ENCODE results near the gene MFSD11.
"Not testable (repeated sequence)": the region's sequence is repeated elsewhere in the genome, so short reads cannot be mapped to it uniquely, and the experiment has no call there.

Gene MFSD11

DNA sequence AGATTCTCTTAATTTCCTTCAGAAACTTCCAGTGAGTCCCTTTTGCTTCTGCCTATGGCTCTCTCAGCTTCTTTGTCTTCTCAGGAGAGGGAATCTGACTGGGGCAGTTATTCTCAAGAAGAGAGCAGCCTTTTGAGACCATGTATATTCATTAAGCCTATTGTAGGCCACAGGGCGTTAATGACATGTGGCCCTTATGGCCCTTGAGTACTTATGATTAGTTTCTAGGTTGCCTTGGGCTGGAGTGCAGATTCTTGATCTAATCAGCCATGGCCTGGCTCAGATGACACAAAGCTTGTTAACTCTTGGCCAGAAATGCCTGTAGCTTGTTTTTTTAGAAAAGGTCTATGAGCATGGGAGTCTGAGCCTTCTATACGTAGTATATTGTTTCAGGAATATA, 17.4 kb downstream of the MFSD11 start:
- H3K9ac ChIP-seq (ENCODE audit: low read depth, low read length), result no peak overlapping the region
- peaks cover 24% of the 10 kb centered on the region for H3K36me3 ChIP-seq (ENCODE audit: insufficient read depth, low read length)
- no peaks in the 10 kb centered on the region for H3K27me3 ChIP-seq (ENCODE audit: insufficient read depth, low read length)
- H3K27ac ChIP-seq (ENCODE audit: low read depth, low read length), result no peak overlapping the region
- WGBS, result 95% methylated on average over 1 of the region's 2 CpGs
- no peak overlapping the region for H3K4me3 ChIP-seq (ENCODE audit: low read length)
- H3K4me1 ChIP-seq (ENCODE audit: insufficient read depth, low read length), result no peaks in the 10 kb centered on the region
- no peaks in the 10 kb centered on the region for H3K9me3 ChIP-seq (ENCODE audit: insufficient read depth, low read depth, low read length)

- 90% methylated on average over 5 of the region's 5 CpGs for WGBS
These were observed 19.3 kb downstream of the MFSD11 start for GRCh38 chr17:76757256-76757655.

GRCh38 chr17:76758570-76758969, 20.7 kb downstream of the MFSD11 start:
- Histone ChIP-seq H3K4me1 (ENCODE audit: insufficient read depth, low read length) (peaks cover 6% of the 10 kb centered on the region), H3K27ac (ENCODE audit: low read depth, low read length) (no peak overlapping the region), H3K4me3 (ENCODE audit: low read length) (no peak overlapping the region), H3K9me3 (ENCODE audit: insufficient read depth, low read depth, low read length) (no peaks in the 10 kb centered on the region), H3K36me3 (ENCODE audit: insufficient read depth, low read length) (peaks cover 21% of the 10 kb centered on the region), H3K9ac (ENCODE audit: low read depth, low read length) (no peak overlapping the region), H3K27me3 (ENCODE audit: insufficient read depth, low read length) (no peaks in the 10 kb centered on the region)
- 97% methylated on average over 2 of the region's 3 CpGs for WGBS

More at GRCh38 chr17:76757256-76757655, 19.3 kb downstream of the MFSD11 start:
- Histone ChIP-seq H3K9me3 (ENCODE audit: insufficient read depth, low read depth, low read length) (no peaks in the 10 kb centered on the region), H3K27ac (ENCODE audit: low read depth, low read length) (no peak overlapping the region), H3K36me3 (ENCODE audit: insufficient read depth, low read length) (peaks cover 24% of the 10 kb centered on the region), H3K4me1 (ENCODE audit: insufficient read depth, low read length) (no peaks in the 10 kb centered on the region), H3K4me3 (ENCODE audit: low read length) (no peak overlapping the region), H3K9ac (ENCODE audit: low read depth, low read length) (no peak overlapping the region), H3K27me3 (ENCODE audit: insufficient read depth, low read length) (no peaks in the 10 kb centered on the region)

DNA sequence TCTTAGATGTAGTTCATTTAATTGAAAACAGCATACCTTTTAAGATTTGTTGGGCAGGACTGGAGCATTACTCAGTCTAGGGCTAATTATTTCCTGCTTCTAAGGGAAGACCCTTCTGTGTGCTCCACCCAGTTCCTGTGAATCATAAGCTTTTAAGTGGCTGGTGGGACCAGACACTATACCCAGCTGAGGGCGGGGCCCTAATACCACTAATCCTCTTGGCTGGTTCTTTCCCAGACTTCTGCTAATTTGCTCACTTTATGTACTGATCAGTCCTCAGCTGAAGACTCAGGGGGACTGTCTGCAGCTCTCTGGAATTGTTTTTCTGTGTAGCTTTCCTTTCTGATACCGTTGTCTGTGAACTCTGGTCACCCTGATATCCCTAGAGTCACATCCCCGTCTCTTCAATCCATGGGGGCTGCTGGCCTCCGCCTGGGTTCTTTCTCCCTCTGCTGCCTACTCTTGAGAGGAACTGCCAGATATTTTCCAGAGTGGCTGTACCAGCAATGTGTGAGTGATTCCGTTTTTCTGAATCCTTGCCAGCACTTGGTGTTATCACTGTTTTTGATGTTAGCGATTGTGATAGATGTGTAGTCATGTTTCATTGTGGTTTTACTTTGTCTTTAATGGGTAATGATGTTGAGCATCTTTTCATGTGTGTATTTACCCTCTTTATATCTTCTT, 35.1 kb downstream of the MFSD11 start:
- no peak overlapping the region for H3K9ac ChIP-seq (ENCODE audit: low read depth, low read length)
- H3K27me3 ChIP-seq (ENCODE audit: insufficient read depth, low read length), result no peaks in the 10 kb centered on the region
- peak overlapping the region; percentile 29; the same call in 1 of the 2 replicates for H3K4me3 ChIP-seq (ENCODE audit: low read length)
- no peaks in the 10 kb centered on the region for H3K4me1 ChIP-seq (ENCODE audit: insufficient read depth, low read length)
- 88% methylated on average over 6 of the region's 6 CpGs for WGBS
- H3K36me3 ChIP-seq (ENCODE audit: insufficient read depth, low read length), result peaks cover 48% of the 10 kb centered on the region
- no peaks in the 10 kb centered on the region for H3K9me3 ChIP-seq (ENCODE audit: insufficient read depth, low read depth, low read length)
- peak overlapping the region; percentile 11; the same call in 1 of the 2 replicates for H3K27ac ChIP-seq (ENCODE audit: low read depth, low read length)

DNA sequence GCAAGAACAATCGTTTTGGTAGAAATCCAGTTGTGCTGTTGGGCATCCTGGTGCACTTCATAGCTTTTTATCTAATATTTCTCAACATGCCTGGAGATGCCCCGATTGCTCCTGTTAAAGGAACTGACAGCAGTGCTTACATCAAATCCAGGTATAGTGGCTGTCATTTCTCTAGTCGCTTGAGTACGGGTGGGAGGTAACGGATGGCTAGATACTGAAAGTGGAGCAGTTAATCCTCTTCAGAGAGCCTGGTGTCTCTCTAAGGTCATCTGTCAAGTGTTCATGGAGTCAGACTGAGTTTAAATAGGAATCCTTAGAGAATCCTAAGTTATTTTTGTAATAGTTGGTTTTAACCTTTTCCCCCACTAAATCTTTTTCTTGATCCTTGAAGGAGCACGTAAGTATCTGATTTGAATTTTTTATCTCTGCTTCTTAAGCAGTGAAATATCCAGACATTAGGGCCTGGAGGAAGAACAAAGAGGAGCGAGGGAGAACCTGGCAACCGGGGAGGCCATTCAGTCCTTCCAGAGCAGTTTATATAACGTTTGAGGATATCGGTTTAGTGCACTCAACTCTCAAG, 37.2 kb downstream of the MFSD11 start:
- Histone ChIP-seq H3K9me3 (ENCODE audit: insufficient read depth, low read depth, low read length) (no peaks in the 10 kb centered on the region), H3K9ac (ENCODE audit: low read depth, low read length) (no peak overlapping the region), H3K4me1 (ENCODE audit: insufficient read depth, low read length) (no peaks in the 10 kb centered on the region), H3K27me3 (ENCODE audit: insufficient read depth, low read length) (no peaks in the 10 kb centered on the region), H3K36me3 (ENCODE audit: insufficient read depth, low read length) (peaks cover 48% of the 10 kb centered on the region), H3K4me3 (ENCODE audit: low read length) (no peak overlapping the region), H3K27ac (ENCODE audit: low read depth, low read length) (no peak overlapping the region)
- WGBS, result 93% methylated on average over 10 of the region's 10 CpGs

DNA sequence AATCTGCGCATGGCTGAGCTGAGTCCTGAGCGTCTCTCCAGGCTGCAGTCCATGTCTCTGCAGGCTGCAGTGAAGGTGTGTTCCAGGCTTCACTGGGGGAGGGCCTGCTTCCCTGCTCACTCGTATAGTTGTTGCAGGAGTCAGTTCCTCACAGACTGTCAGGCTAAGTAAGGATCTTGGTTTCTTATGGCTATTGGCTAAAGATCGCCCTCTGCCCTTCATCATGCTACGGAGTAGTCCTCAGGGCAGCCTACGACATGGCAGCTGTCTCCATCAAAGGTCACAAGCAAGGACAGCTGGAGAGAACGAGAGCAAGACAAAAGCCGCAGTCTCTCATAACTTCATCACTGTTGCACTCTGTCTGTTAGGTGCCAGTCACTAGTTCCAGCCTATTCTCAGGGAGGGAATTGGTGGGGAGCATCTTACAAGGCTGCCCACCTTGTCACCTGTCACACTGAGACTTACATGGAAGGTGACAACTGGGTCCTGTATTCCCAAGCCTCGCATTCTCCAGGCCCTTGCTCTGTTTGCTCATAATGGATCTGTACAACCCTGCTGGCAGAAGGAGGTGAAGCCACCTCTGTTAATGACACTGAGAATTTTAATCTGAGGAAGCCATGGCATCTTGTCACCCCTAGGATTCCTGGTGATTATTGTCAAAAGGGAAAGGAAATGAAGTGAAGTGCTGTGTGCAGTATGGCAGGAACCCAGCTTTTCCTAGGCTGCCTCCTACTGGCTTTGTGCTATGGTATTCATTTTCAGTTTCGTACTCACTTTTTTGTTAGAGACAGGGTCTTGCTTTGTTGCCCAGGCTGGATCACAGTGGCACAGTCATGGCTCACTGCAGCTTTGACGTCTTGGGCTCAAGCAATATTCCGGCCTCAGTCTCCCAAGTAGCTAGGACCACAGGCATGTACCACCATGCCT, 43.4 kb downstream of the MFSD11 start:
- no peak overlapping the region for H3K4me3 ChIP-seq (ENCODE audit: low read length)
- H3K27me3 ChIP-seq (ENCODE audit: insufficient read depth, low read length), result no peaks in the 10 kb centered on the region
- H3K27ac ChIP-seq (ENCODE audit: low read depth, low read length), result no peak overlapping the region
- H3K9ac ChIP-seq (ENCODE audit: low read depth, low read length), result no peak overlapping the region
- H3K36me3 ChIP-seq (ENCODE audit: insufficient read depth, low read length), result peaks cover 24% of the 10 kb centered on the region
- no peaks in the 10 kb centered on the region for H3K9me3 ChIP-seq (ENCODE audit: insufficient read depth, low read depth, low read length)
- H3K4me1 ChIP-seq (ENCODE audit: insufficient read depth, low read length), result no peaks in the 10 kb centered on the region
- 90% methylated on average over 12 of the region's 12 CpGs for WGBS

DNA sequence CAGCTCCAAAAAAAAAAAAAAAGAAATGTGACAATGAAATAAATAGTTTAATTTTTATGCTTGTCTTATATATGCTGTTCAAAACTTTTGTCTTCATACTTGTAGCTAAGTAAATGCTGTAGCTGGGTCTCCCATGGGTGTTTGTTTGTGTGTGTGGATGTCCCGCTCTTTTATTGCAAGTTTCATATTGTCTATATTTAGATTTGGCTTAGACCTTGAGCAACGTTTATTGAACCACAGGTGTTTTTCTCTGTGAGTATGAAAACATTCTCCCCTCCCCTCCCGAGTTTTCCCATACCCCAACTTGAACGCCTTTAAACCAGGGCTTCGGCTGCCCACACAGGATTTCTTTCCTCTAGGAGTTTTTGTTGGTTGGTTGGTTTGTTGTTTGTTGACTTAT, 45.2 kb downstream of the MFSD11 start:
- Histone ChIP-seq H3K4me1 (ENCODE audit: insufficient read depth, low read length) (no peaks in the 10 kb centered on the region), H3K27ac (ENCODE audit: low read depth, low read length) (no peak overlapping the region), H3K27me3 (ENCODE audit: insufficient read depth, low read length) (no peaks in the 10 kb centered on the region), H3K9me3 (ENCODE audit: insufficient read depth, low read depth, low read length) (no peaks in the 10 kb centered on the region), H3K36me3 (ENCODE audit: insufficient read depth, low read length) (peaks cover 13% of the 10 kb centered on the region), H3K9ac (ENCODE audit: low read depth, low read length) (no peak overlapping the region), H3K4me3 (ENCODE audit: low read length) (no peak overlapping the region)
- 96% methylated on average over 3 of the region's 5 CpGs for WGBS

GRCh38 chr17:76784926-76785325, 47.0 kb downstream of the MFSD11 start:
- H3K9me3 ChIP-seq (ENCODE audit: insufficient read depth, low read depth, low read length), result no peaks in the 10 kb centered on the region
- WGBS, result 93% methylated on average over 3 of the region's 3 CpGs
- H3K4me3 ChIP-seq (ENCODE audit: low read length), result no peak overlapping the region
- H3K36me3 ChIP-seq (ENCODE audit: insufficient read depth, low read length), result peaks cover 6% of the 10 kb centered on the region
- no peaks in the 10 kb centered on the region for H3K4me1 ChIP-seq (ENCODE audit: insufficient read depth, low read length)
- H3K9ac ChIP-seq (ENCODE audit: low read depth, low read length), result no peak overlapping the region
- no peaks in the 10 kb centered on the region for H3K27me3 ChIP-seq (ENCODE audit: insufficient read depth, low read length)
- no peak overlapping the region for H3K27ac ChIP-seq (ENCODE audit: low read depth, low read length)

DNA sequence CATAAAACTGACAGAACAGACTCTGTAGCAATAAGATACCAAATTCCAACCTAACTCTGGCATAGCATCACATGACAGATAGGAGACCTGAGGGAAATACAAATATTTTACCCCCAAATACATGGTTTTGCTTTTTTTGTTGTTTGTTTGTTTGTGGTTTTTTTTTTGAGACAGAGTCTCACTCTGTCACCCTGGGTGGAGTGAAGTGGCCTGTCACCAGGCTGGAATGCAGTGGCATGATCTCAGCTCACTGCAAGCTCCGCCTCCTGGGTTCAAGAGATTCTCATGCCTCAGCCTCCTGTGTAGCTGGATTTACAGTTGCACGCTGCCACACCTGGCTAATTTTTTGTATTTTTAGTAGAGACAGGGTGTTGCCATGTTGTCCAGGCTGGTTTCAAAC, 49.9 kb downstream of the MFSD11 start:
- H3K27me3 ChIP-seq (ENCODE audit: insufficient read depth, low read length); H3K36me3 ChIP-seq (ENCODE audit: insufficient read depth, low read length); H3K27ac ChIP-seq (ENCODE audit: low read depth, low read length); H3K9ac ChIP-seq (ENCODE audit: low read depth, low read length); H3K9me3 ChIP-seq (ENCODE audit: insufficient read depth, low read depth, low read length); H3K4me1 ChIP-seq (ENCODE audit: insufficient read depth, low read length); H3K4me3 ChIP-seq (ENCODE audit: low read length): not testable (repeated sequence)
- WGBS, result 84% methylated on average over 2 of the region's 2 CpGs

DNA sequence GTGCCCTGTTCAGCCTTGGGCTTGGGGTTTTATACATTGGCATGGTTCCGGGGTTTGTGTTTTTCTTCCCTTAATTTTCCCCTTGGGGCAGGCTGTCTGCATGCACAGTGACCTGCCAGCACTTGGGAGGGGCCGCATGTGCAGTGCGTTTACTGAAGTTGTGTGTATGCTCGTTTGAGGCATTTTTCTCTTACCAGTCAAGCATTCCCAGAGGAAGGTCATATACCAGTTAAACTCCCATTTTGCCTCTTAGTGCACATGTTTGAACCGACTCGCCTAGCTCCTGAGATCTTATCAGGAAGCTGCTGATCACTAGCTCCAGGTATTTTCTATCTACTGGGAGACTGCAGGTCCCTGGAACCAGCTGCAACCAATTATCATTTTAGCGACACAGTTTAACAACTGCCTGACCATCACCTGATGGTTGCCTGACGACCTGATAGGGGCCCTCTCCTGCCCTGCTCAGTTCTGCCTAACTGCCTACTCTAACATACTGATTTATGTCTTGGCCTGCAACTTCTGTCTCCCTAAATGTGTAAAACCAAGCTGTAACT, 51.4 kb downstream of the MFSD11 start:
- Histone ChIP-seq H3K4me3 (ENCODE audit: low read length) (no peak overlapping the region), H3K36me3 (ENCODE audit: insufficient read depth, low read length) (no peaks in the 10 kb centered on the region), H3K27ac (ENCODE audit: low read depth, low read length) (no peak overlapping the region), H3K9ac (ENCODE audit: low read depth, low read length) (no peak overlapping the region), H3K27me3 (ENCODE audit: insufficient read depth, low read length) (no peaks in the 10 kb centered on the region), H3K9me3 (ENCODE audit: insufficient read depth, low read depth, low read length) (no peaks in the 10 kb centered on the region), H3K4me1 (ENCODE audit: insufficient read depth, low read length) (peaks cover 2% of the 10 kb centered on the region; the same call in 1 of the 2 replicates)
- WGBS, result 88% methylated on average over 8 of the region's 8 CpGs
